GM23338 (cell line): ENCODE measurements around the gene C1orf174.

Experiments used
- EZH2 ChIP-seq: fragments of 200-600 bp; sonication (generic); IDR thresholded peaks from one replicate; pipeline ENCODE4 v1.8.0; 2017; ENCODE audit warnings: antibody characterized with exemption, mild to moderate bottlenecking, low read depth; ENCODE audit not compliant: unreplicated experiment
- POLR2AphosphoS5 ChIP-seq: IDR thresholded peaks from 2 replicates; pipeline ENCODE4 v1.6.1; 2016; ENCODE audit warnings: antibody characterized with exemption, low read depth
- TF ChIP-seq, protein P1 (sequence below), 2 experiments: fragments of 200-600 bp in 1 of 2; sonication (generic) in 1 of 2; conservative IDR thresholded peaks; 2 replicates each; pipeline versions ENCODE4 v1.5.1 to v1.6.1; 2016 to 2017; ENCODE audit warnings: antibody characterized with exemption in 2 of 2, low read depth in 2 of 2, mild to moderate bottlenecking in 2 of 2, moderate library complexity in 1 of 2
- TF ChIP-seq, protein P2 (sequence below): IDR thresholded peaks from one replicate; pipeline ENCODE4 v1.6.1; 2018; ENCODE audit warnings: antibody characterized with exemption; ENCODE audit not compliant: unreplicated experiment

DNA sequence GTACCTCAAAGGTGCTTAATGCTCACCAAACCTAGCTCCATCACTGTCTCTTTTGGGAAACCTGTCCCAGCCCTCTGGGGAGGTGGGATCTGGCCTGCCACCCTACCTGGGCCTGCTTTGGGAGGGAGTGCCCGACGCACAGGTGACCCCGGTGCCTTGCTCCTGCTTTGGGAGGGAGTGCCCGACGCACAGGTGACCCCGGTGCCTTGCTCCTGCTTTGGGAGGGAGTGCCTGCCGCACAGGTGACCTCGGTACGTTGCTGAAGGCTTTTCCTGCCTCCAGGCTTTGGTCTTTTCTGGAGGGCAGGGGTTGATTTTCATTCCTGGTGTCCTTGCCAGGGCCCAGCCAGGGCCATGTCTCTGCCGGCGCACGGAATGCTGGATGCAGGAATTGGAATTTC lies 25.2 kb upstream of the C1orf174 start:
- TF ChIP-seq, protein P1, sequence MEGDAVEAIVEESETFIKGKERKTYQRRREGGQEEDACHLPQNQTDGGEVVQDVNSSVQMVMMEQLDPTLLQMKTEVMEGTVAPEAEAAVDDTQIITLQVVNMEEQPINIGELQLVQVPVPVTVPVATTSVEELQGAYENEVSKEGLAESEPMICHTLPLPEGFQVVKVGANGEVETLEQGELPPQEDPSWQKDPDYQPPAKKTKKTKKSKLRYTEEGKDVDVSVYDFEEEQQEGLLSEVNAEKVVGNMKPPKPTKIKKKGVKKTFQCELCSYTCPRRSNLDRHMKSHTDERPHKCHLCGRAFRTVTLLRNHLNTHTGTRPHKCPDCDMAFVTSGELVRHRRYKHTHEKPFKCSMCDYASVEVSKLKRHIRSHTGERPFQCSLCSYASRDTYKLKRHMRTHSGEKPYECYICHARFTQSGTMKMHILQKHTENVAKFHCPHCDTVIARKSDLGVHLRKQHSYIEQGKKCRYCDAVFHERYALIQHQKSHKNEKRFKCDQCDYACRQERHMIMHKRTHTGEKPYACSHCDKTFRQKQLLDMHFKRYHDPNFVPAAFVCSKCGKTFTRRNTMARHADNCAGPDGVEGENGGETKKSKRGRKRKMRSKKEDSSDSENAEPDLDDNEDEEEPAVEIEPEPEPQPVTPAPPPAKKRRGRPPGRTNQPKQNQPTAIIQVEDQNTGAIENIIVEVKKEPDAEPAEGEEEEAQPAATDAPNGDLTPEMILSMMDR (conservative IDR thresholded peaks at IDR 0.05; ENCODE audit: low read depth in 2 of 2): no peak
- TF ChIP-seq EZH2 (no peak), POLR2AphosphoS5 (no peak)
- TF ChIP-seq, protein P2, sequence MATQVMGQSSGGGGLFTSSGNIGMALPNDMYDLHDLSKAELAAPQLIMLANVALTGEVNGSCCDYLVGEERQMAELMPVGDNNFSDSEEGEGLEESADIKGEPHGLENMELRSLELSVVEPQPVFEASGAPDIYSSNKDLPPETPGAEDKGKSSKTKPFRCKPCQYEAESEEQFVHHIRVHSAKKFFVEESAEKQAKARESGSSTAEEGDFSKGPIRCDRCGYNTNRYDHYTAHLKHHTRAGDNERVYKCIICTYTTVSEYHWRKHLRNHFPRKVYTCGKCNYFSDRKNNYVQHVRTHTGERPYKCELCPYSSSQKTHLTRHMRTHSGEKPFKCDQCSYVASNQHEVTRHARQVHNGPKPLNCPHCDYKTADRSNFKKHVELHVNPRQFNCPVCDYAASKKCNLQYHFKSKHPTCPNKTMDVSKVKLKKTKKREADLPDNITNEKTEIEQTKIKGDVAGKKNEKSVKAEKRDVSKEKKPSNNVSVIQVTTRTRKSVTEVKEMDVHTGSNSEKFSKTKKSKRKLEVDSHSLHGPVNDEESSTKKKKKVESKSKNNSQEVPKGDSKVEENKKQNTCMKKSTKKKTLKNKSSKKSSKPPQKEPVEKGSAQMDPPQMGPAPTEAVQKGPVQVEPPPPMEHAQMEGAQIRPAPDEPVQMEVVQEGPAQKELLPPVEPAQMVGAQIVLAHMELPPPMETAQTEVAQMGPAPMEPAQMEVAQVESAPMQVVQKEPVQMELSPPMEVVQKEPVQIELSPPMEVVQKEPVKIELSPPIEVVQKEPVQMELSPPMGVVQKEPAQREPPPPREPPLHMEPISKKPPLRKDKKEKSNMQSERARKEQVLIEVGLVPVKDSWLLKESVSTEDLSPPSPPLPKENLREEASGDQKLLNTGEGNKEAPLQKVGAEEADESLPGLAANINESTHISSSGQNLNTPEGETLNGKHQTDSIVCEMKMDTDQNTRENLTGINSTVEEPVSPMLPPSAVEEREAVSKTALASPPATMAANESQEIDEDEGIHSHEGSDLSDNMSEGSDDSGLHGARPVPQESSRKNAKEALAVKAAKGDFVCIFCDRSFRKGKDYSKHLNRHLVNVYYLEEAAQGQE: no peak
